H1 (cell line): ENCODE measurements around the gene MYBPC3.

Source experiments
- EZH2 ChIP-seq: fragments of 200-600 bp; sonication (generic); IDR thresholded peaks from 2 replicates; pipeline ENCODE4 v1.7.1; 2012; ENCODE audit warnings: low read depth, mild to moderate bottlenecking, moderate library complexity, low read length, inconsistent platforms; ENCODE audit not compliant: severe bottlenecking
- POLR2A ChIP-seq, 2 experiments: IDR thresholded peaks; 1 replicate in 1 of 2; 2 replicates in 1 of 2; pipeline ENCODE4 v1.6.1; 2011; ENCODE audit warnings: low read depth in 2 of 2, low read length in 2 of 2, mild to moderate bottlenecking in 2 of 2; ENCODE audit errors: control extremely low read depth in 1 of 2
- RAD21 ChIP-seq, 2 experiments: IDR thresholded peaks in 1 of 2; conservative IDR thresholded peaks in 1 of 2; 2 replicates each; pipeline ENCODE4 v1.6.1; 2011; ENCODE audit warnings: low read depth in 2 of 2, low read length in 2 of 2, improper control_type of control experiment in 1 of 2, inconsistent platforms in 1 of 2, mild to moderate bottlenecking in 1 of 2, moderate library complexity in 1 of 2
- RBBP5 ChIP-seq: IDR thresholded peaks from 2 replicates; pipeline ENCODE4 v1.7.1; 2012; ENCODE audit warnings: low read depth, mild to moderate bottlenecking, inconsistent platforms, low read length, moderate library complexity, borderline replicate concordance
- TF ChIP-seq, protein P1 (sequence below), 3 experiments: IDR thresholded peaks; 1 replicate in 2 of 3; 2 replicates in 1 of 3; pipeline versions ENCODE4 v1.5.1 to v1.6.1; 2011; ENCODE audit warnings: low read length in 3 of 3, mild to moderate bottlenecking in 3 of 3, inconsistent platforms in 2 of 3, low read depth in 1 of 3, moderate library complexity in 1 of 3; ENCODE audit not compliant: insufficient read depth in 1 of 3; ENCODE audit errors: control extremely low read depth in 1 of 3

DNA sequence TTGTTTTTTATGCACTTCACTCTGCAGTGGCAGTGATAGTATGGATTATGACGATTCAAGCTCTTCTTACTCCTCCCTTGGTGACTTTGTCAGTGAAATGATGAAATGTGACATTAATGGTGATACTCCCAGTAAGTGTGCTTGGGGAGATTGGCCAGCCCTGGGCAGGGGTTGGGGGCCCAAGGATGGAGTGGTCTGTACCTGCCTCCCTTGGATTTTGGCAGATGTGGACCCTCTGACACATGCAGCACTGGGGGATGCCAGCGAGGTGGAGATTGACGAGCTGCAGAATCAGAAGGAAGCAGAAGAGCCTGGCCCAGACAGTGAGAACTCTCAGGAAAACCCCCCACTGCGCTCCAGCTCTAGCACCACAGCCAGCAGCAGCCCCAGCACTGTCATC, 68.4 kb downstream of the MYBPC3 start:
- TF ChIP-seq RBBP5 = no peak
- no peak for TF ChIP-seq RAD21 (IDR thresholded peaks at IDR 0.05 in 1 of 2, conservative IDR thresholded peaks at IDR 0.05 in 1 of 2; ENCODE audit: low read depth in 2 of 2, low read length in 2 of 2)
- no peak for TF ChIP-seq EZH2
- no peak for TF ChIP-seq POLR2A (IDR thresholded peaks at IDR 0.05; ENCODE audit: control extremely low read depth in 1 of 2, low read depth in 2 of 2, low read length in 2 of 2)
- TF ChIP-seq, protein P1, sequence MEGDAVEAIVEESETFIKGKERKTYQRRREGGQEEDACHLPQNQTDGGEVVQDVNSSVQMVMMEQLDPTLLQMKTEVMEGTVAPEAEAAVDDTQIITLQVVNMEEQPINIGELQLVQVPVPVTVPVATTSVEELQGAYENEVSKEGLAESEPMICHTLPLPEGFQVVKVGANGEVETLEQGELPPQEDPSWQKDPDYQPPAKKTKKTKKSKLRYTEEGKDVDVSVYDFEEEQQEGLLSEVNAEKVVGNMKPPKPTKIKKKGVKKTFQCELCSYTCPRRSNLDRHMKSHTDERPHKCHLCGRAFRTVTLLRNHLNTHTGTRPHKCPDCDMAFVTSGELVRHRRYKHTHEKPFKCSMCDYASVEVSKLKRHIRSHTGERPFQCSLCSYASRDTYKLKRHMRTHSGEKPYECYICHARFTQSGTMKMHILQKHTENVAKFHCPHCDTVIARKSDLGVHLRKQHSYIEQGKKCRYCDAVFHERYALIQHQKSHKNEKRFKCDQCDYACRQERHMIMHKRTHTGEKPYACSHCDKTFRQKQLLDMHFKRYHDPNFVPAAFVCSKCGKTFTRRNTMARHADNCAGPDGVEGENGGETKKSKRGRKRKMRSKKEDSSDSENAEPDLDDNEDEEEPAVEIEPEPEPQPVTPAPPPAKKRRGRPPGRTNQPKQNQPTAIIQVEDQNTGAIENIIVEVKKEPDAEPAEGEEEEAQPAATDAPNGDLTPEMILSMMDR (IDR thresholded peaks at IDR 0.05; ENCODE audit: control extremely low read depth in 1 of 3, insufficient read depth in 1 of 3, low read depth in 1 of 3, low read length in 3 of 3) = no peak
